NCI-H82 treated with DMSO at 0.1 percent for 48 hours (cell line): ENCODE measurements around the gene SEPSECS.
"Not testable (repeated sequence)": the region's sequence is repeated elsewhere in the genome, so short reads cannot be mapped to it uniquely, and the experiment has no call there.

Source experiments
- DNase-seq: peaks from one replicate; lab custom pipeline; 2025; ENCODE audit not compliant: unreplicated experiment; lab: John Stamatoyannopoulos, UW

The SEPSECS gene

DNA sequence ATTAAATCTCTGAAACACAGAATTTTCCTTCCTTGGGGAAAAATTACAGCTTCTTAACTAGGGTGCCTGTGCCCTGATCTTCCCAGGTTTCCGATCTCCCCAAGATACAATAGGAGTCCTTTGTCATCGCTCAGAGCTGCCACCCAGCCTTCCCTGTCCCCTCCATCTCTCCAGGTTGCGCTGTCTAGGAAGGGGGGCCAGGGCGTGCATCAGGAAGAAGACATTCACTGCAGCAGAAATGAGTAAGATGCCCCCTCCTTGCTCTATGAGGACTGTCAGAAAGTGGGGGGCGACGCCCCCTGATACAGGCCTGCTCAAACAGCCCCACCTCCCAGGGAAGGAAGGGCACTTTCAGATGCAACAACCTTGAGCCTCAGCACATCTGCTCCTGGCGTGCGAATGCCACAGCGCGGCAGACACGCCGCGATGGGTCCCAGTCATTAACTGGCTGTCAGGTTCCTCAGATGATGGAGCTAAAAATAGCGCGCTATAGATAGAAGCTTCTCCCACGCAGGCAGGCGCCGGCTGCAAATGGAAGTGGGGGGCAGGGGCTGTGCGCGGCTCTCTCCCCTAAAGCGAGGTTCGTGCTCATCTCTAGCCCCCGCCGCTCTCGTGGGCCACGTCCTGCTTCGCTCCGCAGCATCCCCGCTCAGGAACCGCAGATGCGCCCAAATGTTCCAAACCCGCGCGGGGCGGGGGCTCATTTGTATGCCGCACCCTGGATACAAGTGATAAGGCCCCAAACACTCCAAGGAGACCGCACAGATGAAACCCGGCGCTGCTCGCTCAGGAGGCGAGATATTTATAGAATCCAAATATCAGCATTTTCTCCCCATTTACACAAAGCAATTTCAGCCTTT, 71.9 kb downstream of the SEPSECS start:
- DNase-seq: no peak

DNA sequence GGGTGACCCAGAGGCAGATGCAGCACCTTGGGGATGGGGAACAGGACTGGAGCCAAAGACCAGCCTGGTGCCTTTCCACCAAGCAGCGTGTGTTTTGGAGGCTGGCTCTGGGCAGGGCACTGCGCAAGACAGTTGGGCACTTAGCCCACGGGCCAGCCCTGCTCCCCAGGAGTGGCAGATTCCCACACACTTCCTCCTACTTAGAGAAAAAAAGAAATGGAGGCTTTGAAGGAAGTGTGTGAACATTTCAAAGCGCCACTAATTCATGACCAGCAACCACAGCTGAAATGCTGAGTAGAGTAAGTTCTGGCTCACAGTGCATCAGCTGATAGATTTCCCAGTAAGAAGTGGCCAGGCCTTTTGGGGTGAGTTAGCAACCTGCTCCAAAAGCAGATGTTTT, 74.6 kb downstream of the SEPSECS start:
- no peak for DNase-seq

DNA sequence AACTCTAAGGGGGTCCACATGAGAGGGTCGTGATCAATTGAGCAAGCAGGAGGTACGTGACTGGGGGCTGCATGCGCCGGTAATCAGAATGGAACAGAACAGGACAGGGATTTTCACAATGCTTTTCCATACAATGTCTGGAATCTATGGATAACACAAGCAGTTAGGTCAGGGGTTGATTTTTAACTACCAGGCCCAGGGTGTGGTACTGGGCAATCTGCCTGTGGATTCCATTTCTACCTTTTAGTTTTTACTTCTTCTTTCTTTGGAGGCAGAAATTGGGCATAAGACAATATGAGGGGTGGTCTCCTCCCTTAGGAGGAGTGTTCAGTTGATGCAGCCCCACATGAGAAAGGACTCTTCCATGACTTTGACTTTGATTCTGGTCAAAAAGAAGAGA, 76.8 kb downstream of the SEPSECS start:
- not testable (repeated sequence) for DNase-seq

DNA sequence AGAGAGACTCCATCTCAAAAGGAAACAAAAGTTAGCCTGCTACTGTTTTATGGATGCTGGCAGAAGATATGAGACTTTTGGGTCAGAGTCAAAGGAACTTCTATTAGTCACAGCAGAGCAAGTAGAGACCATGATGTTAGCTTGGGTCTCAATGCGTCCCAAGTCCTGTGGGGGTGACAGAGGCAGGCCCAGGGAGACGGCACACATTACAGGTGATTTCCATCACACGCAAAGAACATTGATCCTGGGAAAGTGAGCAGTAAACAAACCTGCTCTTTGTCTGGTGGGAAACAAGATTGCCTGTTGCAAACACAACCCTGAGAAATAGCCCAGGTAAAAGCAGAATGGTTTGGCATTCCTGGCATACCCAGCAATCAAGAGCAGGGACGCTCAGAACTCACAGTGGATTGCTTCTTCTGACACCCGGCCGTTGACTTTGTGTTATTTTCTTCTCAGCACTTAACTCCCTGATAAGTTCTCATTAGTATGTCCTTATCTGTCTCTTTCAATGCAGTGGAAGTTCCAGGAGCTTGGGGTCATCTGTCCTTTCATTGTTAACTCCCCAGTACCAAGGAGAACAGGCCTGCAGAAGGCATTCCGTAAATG, 78.3 kb downstream of the SEPSECS start:
- no peak for DNase-seq

DNA sequence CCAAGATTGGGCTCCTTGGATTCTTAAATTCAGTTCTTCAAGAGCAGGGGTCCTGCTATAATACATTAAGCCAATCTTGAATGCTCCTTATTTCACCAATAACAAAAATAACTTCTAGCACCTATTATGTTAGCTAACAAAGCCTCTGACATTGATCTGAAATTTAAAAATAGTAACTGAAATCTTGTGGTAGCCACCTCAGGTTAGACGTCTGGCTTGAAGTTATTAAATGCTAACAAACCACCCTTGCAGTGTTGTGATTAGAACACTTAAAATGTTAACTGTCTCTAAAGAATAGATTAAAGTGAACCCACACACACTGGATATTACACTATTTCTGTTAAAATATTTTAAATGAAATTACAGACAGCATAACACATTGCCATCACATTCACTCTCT, 79.7 kb downstream of the SEPSECS start:
- no peak for DNase-seq

DNA sequence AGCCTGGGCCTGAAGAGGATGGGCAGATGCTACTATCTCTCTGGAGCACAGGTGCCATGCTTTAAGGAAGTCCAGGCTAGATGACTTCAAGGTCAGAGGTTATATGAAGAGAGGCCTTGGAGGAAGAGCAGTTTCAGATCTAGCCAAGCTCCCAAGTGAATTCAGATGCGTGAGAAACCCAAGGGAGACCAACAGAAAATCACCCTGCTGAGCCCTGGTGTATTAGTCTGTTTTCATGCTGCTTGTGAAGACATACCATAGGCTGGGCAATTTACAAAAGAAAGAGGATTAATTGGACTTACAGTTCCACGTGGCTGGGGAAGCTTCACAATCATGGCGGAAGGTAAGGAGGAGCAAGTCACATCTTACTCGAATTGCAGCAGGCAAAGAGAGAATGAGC, 81.7 kb downstream of the SEPSECS start:
- DNase-seq: no peak

DNA sequence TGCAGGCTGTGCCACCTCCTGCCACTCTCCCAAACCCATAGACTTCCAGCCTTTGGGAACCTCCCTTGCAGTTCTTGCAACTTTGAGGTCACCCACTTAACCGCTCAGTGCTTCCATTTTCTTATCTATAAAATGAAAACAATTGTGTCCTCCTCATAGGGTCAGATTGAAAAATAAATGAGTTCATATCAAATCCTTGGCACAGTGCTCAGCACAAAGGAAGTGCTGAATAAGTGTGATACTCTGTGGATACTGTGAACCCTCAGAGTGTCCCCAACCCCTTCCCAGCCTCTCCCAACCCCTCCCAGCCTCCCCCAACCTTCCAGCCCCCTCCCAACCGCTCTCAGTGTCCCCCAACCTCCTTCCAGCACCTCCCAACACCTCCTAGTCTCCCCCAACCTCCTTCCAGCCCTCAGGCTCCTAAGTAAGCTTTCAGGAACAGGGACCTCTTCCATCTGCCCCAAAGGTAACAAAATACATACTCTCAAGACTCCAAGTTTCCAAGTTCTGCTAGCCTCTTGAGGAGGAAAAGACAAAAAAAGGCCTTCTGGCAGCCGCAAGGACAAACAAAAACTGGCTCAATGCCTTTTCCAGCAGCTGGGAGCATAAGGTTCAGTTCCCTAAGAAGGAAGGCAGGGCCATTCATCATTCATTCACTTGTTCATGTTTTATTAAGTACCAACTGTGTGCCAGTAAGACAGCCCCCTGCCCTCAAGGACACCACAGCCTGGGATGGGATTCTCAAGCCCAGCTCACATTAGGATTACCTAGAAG, 83.4 kb downstream of the SEPSECS start:
- DNase-seq: no peak

DNA sequence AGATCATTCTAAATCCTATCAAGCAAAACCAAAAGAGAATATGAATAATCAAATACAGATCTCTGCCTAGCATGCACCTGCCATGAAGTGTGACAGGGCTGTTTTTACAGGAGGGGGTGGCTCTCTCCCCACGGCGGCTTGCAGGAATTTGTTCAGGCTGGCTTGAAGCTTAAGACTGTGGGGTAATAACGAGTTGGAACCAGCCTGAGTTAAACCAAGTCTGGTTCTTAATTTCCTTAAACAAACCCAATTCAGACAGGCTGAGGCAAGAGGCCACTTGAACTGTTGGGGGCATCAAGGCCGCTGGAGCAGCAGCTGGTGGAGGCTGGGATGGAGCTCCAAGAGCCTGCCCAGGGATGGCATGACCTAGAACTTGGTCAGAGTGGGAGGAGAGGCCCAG, 84.4 kb downstream of the SEPSECS start:
- DNase-seq: no peak

DNA sequence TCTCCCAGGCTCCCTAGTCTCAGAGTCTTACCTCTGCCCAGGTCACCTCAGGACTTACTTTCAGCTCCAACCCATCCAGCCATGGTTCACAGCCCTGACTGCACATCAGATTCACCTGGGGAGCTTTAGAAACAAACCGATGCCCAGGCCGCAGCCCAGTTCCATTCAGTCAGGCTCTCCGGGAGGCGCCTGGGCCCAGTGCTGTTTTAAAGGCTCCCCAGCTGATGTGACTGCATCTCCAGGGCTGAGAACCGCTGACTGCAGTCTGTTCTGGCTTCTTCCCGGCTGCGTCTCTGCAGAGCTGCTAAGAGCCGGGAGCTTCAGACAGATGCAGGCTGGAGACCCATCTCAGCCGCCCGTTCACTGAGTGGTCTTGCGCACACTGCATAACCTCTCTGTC, 85.1 kb downstream of the SEPSECS start:
- no peak for DNase-seq

DNA sequence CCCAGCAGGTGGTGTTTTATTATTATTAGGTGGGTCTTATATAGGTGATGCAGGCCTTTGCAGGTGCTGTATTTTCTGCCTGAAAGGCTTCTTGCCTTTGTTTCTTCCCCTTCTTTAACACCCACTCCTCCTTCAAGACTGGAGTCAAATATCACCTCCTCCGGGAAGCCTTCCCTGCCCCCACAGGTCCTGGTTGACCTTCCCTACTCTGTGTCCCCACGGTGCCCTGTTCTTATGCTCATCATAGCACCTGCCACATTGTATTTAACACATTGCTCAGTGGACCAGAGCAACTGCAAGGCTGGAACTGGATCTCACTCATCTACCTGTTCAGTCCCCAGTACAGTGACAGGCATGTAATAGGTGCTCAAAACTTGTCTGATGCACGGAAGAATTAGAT, 89.7 kb downstream of the SEPSECS start:
- no peak for DNase-seq
